HG02884 (cell line): ENCODE results near the gene GPX6.
"Not testable (repeated sequence)": the region's sequence is repeated elsewhere in the genome, so short reads cannot be mapped to it uniquely, and the experiment has no call there.

Experiments used
- ATAC-seq: cut with Tn5 transposase; IDR thresholded peaks from one replicate; pipeline ENCODE4 v1.9.1; 2021; ENCODE audit warnings: mild to moderate bottlenecking, moderate library complexity; ENCODE audit not compliant: unreplicated experiment

Gene GPX6

GRCh38 chr6:28486533-28486932 lies 29.1 kb downstream of the GPX6 start:
- ATAC-seq = no peak

DNA sequence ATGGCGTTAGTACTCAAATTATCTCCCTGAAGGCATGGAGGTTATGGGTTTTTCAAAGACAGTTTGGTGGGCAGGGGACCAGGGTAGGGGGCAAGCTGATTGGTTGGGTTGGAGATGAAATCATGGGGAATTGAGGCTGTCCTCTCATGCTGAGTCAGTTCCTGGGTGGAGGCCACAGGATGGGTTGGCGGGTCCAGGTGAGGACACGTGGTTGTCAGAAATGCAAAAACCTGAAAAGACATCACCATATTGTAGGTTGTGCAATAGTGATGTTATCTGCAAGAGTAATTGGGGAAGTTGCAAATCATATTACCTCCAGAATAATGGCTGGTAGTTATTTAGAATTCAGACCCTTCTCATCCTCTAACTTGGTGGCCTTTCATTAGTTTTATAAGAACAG lies 30.1 kb downstream of the GPX6 start:
- no peak for ATAC-seq

DNA sequence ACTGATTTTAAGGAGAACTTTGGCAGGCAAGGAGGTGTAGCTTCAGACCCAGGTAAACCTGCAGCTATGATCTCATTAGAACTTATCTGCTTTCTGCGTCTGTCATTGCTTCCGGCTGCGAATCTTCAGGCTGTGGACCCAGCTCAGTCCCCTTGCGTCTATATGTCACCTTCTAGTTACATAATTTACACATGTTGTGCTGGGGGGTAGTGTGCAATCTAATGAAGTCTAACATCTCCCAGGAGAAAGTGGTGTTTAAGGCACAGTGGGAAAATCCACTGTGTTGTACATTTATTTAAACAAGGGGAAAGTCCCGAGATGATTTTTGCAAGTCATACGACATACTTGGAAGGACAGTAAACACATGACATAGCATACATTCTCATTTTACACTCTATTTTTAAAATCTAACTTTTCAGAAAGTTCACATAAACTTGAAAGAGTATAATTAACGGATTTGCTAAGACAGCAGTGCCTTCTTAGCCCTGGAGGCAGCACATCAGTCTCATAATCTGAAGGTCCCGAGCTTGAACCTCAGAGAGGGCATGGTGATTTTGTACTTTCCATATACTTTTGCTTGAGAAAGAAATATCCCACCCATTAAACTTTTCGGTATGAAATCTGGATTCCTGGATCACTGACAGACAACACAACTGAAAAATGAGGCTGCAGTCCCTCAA lies 35.2 kb downstream of the GPX6 start:
- ATAC-seq = no peak

- ATAC-seq = no peak
Measured at GRCh38 chr6:28478518-28478917, 37.1 kb downstream of the GPX6 start.

DNA sequence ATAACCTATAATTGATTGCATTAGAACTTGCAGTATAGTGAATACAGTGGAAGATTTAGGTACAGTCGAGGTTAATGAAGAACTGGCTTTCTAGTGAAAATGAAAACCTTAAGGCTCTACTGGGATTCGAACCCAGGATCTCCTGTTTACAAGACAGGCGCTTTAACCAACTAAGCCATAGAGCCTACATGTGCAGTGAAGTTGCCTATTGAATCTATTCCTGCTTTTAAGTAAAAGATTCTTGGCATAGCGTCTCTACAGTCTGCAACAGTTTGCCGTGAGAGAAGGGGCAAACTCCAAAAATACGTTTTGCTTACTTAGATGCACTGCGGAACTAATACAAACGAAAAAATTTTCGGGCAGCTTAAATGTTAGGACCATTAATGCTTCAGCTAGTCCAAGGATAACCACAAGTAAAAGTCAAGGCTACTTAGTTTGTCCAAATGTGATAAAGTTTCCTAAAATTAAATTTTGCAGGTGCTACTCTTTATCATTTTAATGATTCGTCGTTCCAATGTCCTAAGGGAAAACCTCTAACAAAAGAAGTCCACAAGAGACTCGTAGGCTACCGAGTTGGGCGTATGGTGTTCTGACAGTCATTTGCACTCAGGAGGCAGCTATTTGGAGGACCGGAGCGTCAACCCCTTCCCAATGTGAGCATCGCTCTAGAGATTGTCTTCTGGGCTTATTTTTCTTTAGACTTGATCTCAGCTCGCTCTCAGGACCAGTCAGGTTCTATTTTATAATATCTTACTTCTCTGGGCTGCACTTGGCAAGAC lies 41.0 kb downstream of the GPX6 start:
- peak; percentile 42 for ATAC-seq

DNA sequence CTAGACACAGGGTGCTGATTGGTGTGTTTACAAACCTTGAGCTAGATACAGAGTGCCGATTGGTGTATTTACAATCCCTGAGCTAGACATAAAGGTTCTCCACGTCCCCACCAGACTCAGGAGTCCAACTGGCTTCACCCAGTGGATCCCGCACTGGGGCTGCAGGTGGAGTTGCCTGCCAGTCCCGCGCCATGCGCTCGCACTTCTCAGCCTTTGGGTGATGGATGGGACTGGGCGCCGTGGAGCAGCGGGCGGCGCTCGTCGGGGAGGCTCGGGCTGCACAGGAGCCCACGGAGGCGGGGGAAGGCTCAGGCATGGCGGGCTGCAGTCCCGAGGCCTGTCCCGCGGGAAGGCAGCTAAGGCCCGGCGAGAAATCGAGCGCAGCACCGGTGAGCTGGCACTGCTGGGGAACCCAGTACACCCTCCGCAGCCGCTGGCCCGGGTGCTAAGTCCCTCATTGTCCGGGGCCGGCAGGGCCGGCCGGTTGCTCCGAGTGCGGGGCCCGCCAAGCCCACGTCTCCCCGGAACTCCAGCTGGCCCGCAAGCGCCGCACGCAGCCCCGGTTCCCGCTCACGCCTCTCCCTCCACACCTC lies 46.3 kb downstream of the GPX6 start:
- not testable (repeated sequence) for ATAC-seq

- no peak for ATAC-seq
Measured at GRCh38 chr6:28468056-28468455, 47.5 kb downstream of the GPX6 start.

DNA sequence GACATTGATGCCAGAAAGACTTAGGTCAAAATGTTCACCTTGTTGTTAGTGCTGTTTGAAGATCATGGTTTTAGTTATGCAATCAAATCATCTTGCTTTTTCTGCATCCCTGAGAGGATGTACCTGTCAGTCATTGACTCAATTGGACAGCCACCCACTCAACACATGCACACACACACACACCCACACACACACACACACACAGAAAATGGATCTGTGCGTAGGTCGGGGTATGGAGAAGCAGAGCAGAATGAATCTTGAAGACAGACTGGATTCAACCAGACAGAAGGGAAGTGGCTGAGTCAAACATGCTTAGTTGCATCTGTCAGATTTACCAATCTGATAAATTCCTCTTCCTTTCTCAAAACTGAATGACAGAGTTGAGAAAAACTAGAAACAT lies 53.2 kb downstream of the GPX6 start:
- ATAC-seq = no peak

DNA sequence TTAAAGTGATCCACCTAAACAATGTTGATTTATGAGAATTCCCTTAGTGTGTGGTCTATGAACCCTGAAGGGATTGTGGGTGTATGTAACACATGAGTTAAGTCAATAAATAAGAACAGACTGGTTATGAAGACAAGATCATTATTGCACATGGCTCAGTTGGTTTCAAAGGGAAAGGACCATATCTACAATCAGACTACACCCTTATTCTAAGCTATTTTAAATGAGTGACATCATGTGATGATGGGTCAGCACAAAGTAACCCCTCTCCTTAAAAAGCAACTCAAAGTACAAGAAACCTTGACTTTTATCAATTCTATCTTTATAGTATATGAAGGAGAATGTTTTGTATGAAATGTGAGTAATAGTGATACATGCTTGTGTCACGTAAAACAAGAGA lies 57.0 kb downstream of the GPX6 start:
- ATAC-seq = no peak
